ENCODE results near the gene C9orf85. TPM values are rescaled to one million over a fixed set of nuclear protein-coding genes. Genes with fewer than 3 reads are reported as not detected.
"Not testable (repeated sequence)": the region's sequence is repeated elsewhere in the genome, so short reads cannot be mapped to it uniquely, and the experiment has no call there.

The C9orf85 gene
- total and polyA plus RNA-seq, 9 donors: 8.6 to 18.2 (median 11.5) TPM

GRCh38 chr9:71941060-71941568 is 29.7 kb downstream of the C9orf85 start:
- TF ChIP-seq CTCF (IDR thresholded peaks at IDR 0.05) (no peak), POLR2A (IDR thresholded peaks at IDR 0.05) (no peak), EP300 (IDR thresholded peaks at IDR 0.05) (no peak)
- Histone ChIP-seq H3K27me3 (no peaks in the 10 kb centered on the region), H3K4me1 (ENCODE audit: insufficient read depth) (no peaks in the 10 kb centered on the region), H3K27ac (no peak overlapping the region), H3K4me3 (no peak overlapping the region), H3K9me3 (no peaks in the 10 kb centered on the region), H3K36me3 (no peaks in the 10 kb centered on the region)
- WGBS, 3 donors: 78 to 86% (median 81%) methylated on average over 2 of the region's 2 CpGs
- no peak for DNase-seq
- intact Hi-C loops (cut with DNase I): no loop called here

GRCh38 chr9:71941998-71942567 is 30.6 kb downstream of the C9orf85 start:
- Histone ChIP-seq H3K4me1 (ENCODE audit: insufficient read depth) (no peaks in the 10 kb centered on the region), H3K9me3 (no peaks in the 10 kb centered on the region), H3K27ac (no peak overlapping the region), H3K4me3 (no peak overlapping the region), H3K27me3 (no peaks in the 10 kb centered on the region), H3K36me3 (no peaks in the 10 kb centered on the region)
- no peak for TF ChIP-seq POLR2A (IDR thresholded peaks at IDR 0.05)
- no peak for TF ChIP-seq CTCF (IDR thresholded peaks at IDR 0.05)
- TF ChIP-seq EP300 (IDR thresholded peaks at IDR 0.05): no peak
- intact Hi-C loops (cut with DNase I): no loop called here
- 92 to 94% (median 93%) methylated on average over 2 of the region's 2 CpGs for WGBS, 3 donors
- no peak for DNase-seq

GRCh38 chr9:71944754-71945375 is 33.4 kb downstream of the C9orf85 start:
- no peak for DNase-seq
- H3K27me3 ChIP-seq: no peaks in the 10 kb centered on the region
- TF ChIP-seq CTCF (IDR thresholded peaks at IDR 0.05) (no peak), EP300 (IDR thresholded peaks at IDR 0.05) (no peak), POLR2A (IDR thresholded peaks at IDR 0.05) (no peak)
- H3K4me3 ChIP-seq: no peak overlapping the region
- H3K4me1 ChIP-seq (ENCODE audit: insufficient read depth): no peaks in the 10 kb centered on the region
- H3K9me3 ChIP-seq: no peaks in the 10 kb centered on the region
- intact Hi-C loops (cut with DNase I): no loop called here
- no peak overlapping the region for H3K27ac ChIP-seq
- WGBS, 3 donors: 59 to 61% (median 61%) methylated on average over 2 of the region's 2 CpGs
- H3K36me3 ChIP-seq: no peaks in the 10 kb centered on the region

GRCh38 chr9:71954652-71955051 is 43.2 kb downstream of the C9orf85 start:
- H3K27me3 ChIP-seq; H3K4me1 ChIP-seq (ENCODE audit: insufficient read depth); H3K27ac ChIP-seq; H3K36me3 ChIP-seq; DNase-seq; H3K4me3 ChIP-seq; H3K9me3 ChIP-seq; intact Hi-C loops (cut with DNase I): not testable (repeated sequence)
- WGBS, 3 donors: 77 to 83% (median 79%) methylated on average over 2 of the region's 2 CpGs

GRCh38 chr9:71955300-71955915 is 44.0 kb downstream of the C9orf85 start:
- H3K27ac ChIP-seq: no peak overlapping the region
- H3K36me3 ChIP-seq: no peaks in the 10 kb centered on the region
- intact Hi-C loops (cut with DNase I): no loop called here
- H3K4me3 ChIP-seq: no peak overlapping the region
- H3K27me3 ChIP-seq: no peaks in the 10 kb centered on the region
- no peak for DNase-seq
- WGBS, 3 donors: 51 to 65% (median 64%) methylated on average over 1 of the region's 1 CpG
- no peaks in the 10 kb centered on the region for H3K9me3 ChIP-seq
- no peak for TF ChIP-seq POLR2A (IDR thresholded peaks at IDR 0.05)
- no peak for TF ChIP-seq EP300 (IDR thresholded peaks at IDR 0.05)
- TF ChIP-seq CTCF (IDR thresholded peaks at IDR 0.05): no peak
- no peaks in the 10 kb centered on the region for H3K4me1 ChIP-seq (ENCODE audit: insufficient read depth)
